ENCODE results near the gene GNAQ. TPM values are rescaled to one million over a fixed set of nuclear protein-coding genes. Genes with fewer than 3 reads are reported as not detected.
A peak's percentile ranks its signal among the peaks of the same experiment; 100 is the strongest.

Gene GNAQ
- total and polyA plus RNA-seq, 2 of the 4 experiments (the other 2 are of a cell fraction): 23.1 to 50.7 TPM

DNA sequence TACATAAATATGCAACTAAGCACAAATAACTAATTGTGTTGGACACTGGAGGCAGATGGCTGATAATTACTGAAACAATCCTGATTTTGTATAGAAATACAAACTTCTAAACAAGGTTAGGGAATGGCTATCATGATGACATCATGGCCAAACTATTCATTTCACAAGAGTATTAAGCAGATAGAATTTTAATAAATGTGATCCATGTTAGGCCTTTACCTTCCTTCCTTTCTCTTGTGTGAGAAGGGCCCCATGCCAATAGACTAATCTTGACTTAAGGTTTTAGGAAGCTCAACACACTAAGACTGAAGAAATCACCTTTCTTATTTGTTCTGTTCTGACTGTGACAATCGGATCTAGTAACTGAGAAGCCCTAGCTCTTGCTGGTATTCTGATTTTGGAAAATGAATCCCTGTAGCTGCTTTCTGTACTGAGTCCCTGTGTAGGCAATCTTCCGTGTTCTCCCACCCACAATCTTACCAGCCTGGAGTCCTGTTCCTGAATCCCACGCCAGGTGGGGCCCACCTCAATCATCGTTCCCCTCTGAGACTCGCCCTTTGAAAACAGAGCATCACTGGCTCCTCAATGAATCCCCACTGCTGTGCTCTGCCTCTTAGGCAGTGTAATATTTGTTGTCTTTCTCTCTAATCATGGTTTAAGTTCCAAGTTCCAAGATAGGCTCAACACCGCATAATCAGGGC is 214.8 kb downstream of the GNAQ start:
- no TSS peak for BruUV-seq (replicated peaks)
- no peak overlapping the region for H3K23ac ChIP-seq (ENCODE audit: low read depth, low read length)
- no peak overlapping the region for H3K9ac ChIP-seq (ENCODE audit: low read depth, low read length)
- ChIA-PET POLR2A (ENCODE audit: unreplicated experiment) (no interaction called here), CTCF (interaction anchor here (1.2 kb wide), 1 partner anchor 25 kb away, joined by 4 read pairs; no protein-coding TSS in a partner anchor)
- no peak overlapping the region for H2AFZ ChIP-seq (replicated peaks; ENCODE audit: low read length, poor library complexity)
- no peak overlapping the region for H2BK15ac ChIP-seq (ENCODE audit: low read depth, low read length)
- no peaks in the 10 kb centered on the region for H3K27me3 ChIP-seq (ENCODE audit: control insufficient read depth, insufficient read depth, low read length)
- peaks cover 5% of the 10 kb centered on the region; the same call in 1 of the 2 replicates for H3K36me3 ChIP-seq (ENCODE audit: control insufficient read depth, insufficient read depth, low read length)
- H2AK5ac ChIP-seq (ENCODE audit: low read depth, low read length): peak overlapping the region; percentile 53; the same call in 1 of the 2 replicates
- H3K27ac ChIP-seq (ENCODE audit: insufficient read depth, low read length): no peak overlapping the region
- in situ Hi-C loops (cut with MboI; ENCODE audit: low sequenced_read_pairs): no loop called here
- H3K18ac ChIP-seq (ENCODE audit: low read depth, low read length): no peak overlapping the region
- ATAC-seq (ENCODE audit: low read depth): no peak; the same call in 1 of the 2 replicates
- no CpG with 5 or more reads among the region's 6 CpGs for WGBS, 2 experiments (ENCODE audit: extremely low coverage in 2 of 2, insufficient read length in 1 of 2)
- H2AK9ac ChIP-seq (replicated peaks; ENCODE audit: low read depth, low read length, poor library complexity): no peak overlapping the region
- H4K8ac ChIP-seq (ENCODE audit: low read depth in 2 of 2, low read length in 2 of 2): no peak overlapping the region
- no peaks in the 10 kb centered on the region for H4K20me1 ChIP-seq (ENCODE audit: insufficient read depth, low read length)
- H3K4ac ChIP-seq (ENCODE audit: low read depth, low read length): 0 out of 2 replicates have a peak overlapping the region, but pooled peaks have one; percentile 51
- TF ChIP-seq MXI1 (IDR thresholded peaks at IDR 0.05; ENCODE audit: borderline replicate concordance, low read depth, low read length) (no peak), RAD21 (IDR thresholded peaks at IDR 0.05; ENCODE audit: low read length) (no peak), RFX5 (IDR thresholded peaks at IDR 0.05; ENCODE audit: low read depth, low read length) (no peak), CHD1 (IDR thresholded peaks at IDR 0.05; ENCODE audit: low read depth, low read length) (no peak), RCOR1 (IDR thresholded peaks at IDR 0.05; ENCODE audit: insufficient replicate concordance, low read length) (no peak), BHLHE40 (IDR thresholded peaks at IDR 0.05; ENCODE audit: low read depth, low read length) (no peak), POLR2A (IDR thresholded peaks at IDR 0.05; ENCODE audit: low read depth, low read length) (no peak), CEBPB (IDR thresholded peaks at IDR 0.05; ENCODE audit: low read depth, low read length) (0 out of 2 replicates have a peak, but pooled peaks have one; percentile 26), MAZ (IDR thresholded peaks at IDR 0.05; ENCODE audit: borderline replicate concordance, low read depth, low read length) (no peak), NFE2L2 (IDR thresholded peaks at IDR 0.05; ENCODE audit: low read depth, low read length) (no peak), FOS (IDR thresholded peaks at IDR 0.05; ENCODE audit: low read depth, low read length) (no peak), MAFK (IDR thresholded peaks at IDR 0.05; ENCODE audit: low read depth, low read length) (peak; percentile 18; the same call in 1 of the 2 replicates)
- TF ChIP-seq, protein P1, sequence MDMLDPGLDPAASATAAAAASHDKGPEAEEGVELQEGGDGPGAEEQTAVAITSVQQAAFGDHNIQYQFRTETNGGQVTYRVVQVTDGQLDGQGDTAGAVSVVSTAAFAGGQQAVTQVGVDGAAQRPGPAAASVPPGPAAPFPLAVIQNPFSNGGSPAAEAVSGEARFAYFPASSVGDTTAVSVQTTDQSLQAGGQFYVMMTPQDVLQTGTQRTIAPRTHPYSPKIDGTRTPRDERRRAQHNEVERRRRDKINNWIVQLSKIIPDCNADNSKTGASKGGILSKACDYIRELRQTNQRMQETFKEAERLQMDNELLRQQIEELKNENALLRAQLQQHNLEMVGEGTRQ (IDR thresholded peaks at IDR 0.05; ENCODE audit: low read depth, low read length): no peak
- no peak overlapping the region for H3K4me3 ChIP-seq (ENCODE audit: insufficient read depth, low read depth, low read length)
- H4K91ac ChIP-seq (ENCODE audit: insufficient read depth, low read depth, low read length): no peak overlapping the region
- H4K5ac ChIP-seq (ENCODE audit: low read depth, low read length): no peak overlapping the region
- H3K14ac ChIP-seq (replicated peaks; ENCODE audit: low read depth, low read length): peak overlapping the region; percentile 3; the same call in 1 of the 2 replicates
- no peak overlapping the region for H2BK120ac ChIP-seq (ENCODE audit: low read depth, low read length)
- H3K79me1 ChIP-seq (ENCODE audit: low read depth in 1 of 2, low read length in 2 of 2): peaks cover 12 to 21% of the 10 kb centered on the region in 2 experiments
- H3K4me1 ChIP-seq (ENCODE audit: control insufficient read depth, insufficient read depth, low read length): no peaks in the 10 kb centered on the region; the same call in 1 of the 2 replicates
- dilution Hi-C loops (cut with HindIII; ENCODE audit: low sequenced_read_pairs, unreplicated experiment): no loop called here
- DNase-seq: peak; percentile 47
- H3K56ac ChIP-seq (ENCODE audit: extremely low read depth, insufficient read depth, low read length): no peak overlapping the region
- intact Hi-C loops (cut with micrococcal nuclease): no loop called here
- H3K9me3 ChIP-seq (ENCODE audit: control insufficient read depth, insufficient read depth, low read length): no peaks in the 10 kb centered on the region
- H3K9me1 ChIP-seq (ENCODE audit: insufficient read depth, low read length): peaks cover 7% of the 10 kb centered on the region; the same call in 1 of the 2 replicates
- no peak overlapping the region; the same call in 1 of the 2 replicates for H2BK20ac ChIP-seq (ENCODE audit: low read depth, low read length)
- H2BK5ac ChIP-seq (ENCODE audit: low read depth, low read length, poor library complexity, severe bottlenecking): no peak overlapping the region
- H3K4me2 ChIP-seq (ENCODE audit: low read depth, low read length): no peak overlapping the region

Data from IMR-90 (cell line).